Mesendoderm (in vitro differentiated cells): ENCODE data around the gene ADCYAP1R1.
A peak's percentile ranks its signal among the peaks of the same experiment; 100 is the strongest.

ENCODE experiments used
- DNase-seq: peaks from one replicate; pipeline ENCODE4 v3.0.0; 2013
- H2AK5ac ChIP-seq: 2 replicates; pipeline ENCODE4 v1.6.1; 2013; ENCODE audit warnings: low read length, inconsistent platforms
- H2BK120ac ChIP-seq: 2 replicates; pipeline ENCODE4 v1.6.1; 2013; ENCODE audit warnings: low read depth, mild to moderate bottlenecking, low read length, moderate library complexity, mixed read lengths
- H2BK15ac ChIP-seq: replicated peaks from 2 replicates; pipeline ENCODE4 v1.6.1; 2013; ENCODE audit warnings: low read depth, mild to moderate bottlenecking, moderate library complexity
- H2BK5ac ChIP-seq: 2 replicates; pipeline ENCODE4 v1.6.1; 2013; ENCODE audit warnings: low read length, inconsistent platforms
- H3K18ac ChIP-seq: 2 replicates; pipeline ENCODE4 v1.6.1; 2013; ENCODE audit warnings: mild to moderate bottlenecking, low read length, mixed read lengths
- H3K23ac ChIP-seq: one replicate; pipeline ENCODE4 v1.6.1; 2013; ENCODE audit warnings: low read length
- H3K27ac ChIP-seq: 2 replicates; pipeline ENCODE4 v1.5.1; 2013; ENCODE audit warnings: low read depth, mild to moderate bottlenecking, inconsistent platforms, low read length, moderate library complexity
- H3K27me3 ChIP-seq: 2 replicates; pipeline ENCODE4 v1.6.1; 2013; ENCODE audit warnings: low read length, control low read depth, mild to moderate bottlenecking, inconsistent platforms; ENCODE audit not compliant: insufficient read depth, poor library complexity
- H3K36me3 ChIP-seq: 2 replicates; pipeline ENCODE4 v1.6.1; 2013; ENCODE audit warnings: low read length, inconsistent platforms; ENCODE audit not compliant: control insufficient read depth, insufficient read depth
- H3K4ac ChIP-seq: one replicate; pipeline ENCODE4 v1.6.1; 2013; ENCODE audit warnings: low read depth, mild to moderate bottlenecking, low read length, moderate library complexity
- H3K4me1 ChIP-seq: 2 replicates; pipeline ENCODE4 v1.6.1; 2013; ENCODE audit warnings: low read depth, low read length, inconsistent platforms; ENCODE audit not compliant: control insufficient read depth
- H3K4me2 ChIP-seq: 2 replicates; pipeline ENCODE4 v1.6.1; 2013; ENCODE audit warnings: low read length
- H3K4me3 ChIP-seq: 2 replicates; pipeline ENCODE4 v1.5.1; 2013; ENCODE audit warnings: mild to moderate bottlenecking, low read length
- H3K56ac ChIP-seq: one replicate; pipeline ENCODE4 v1.6.1; 2013; ENCODE audit warnings: low read length
- H3K79me1 ChIP-seq: 2 replicates; pipeline ENCODE4 v1.6.1; 2013; ENCODE audit warnings: low read length, inconsistent platforms
- H3K79me2 ChIP-seq: 2 replicates; pipeline ENCODE4 v1.6.1; 2013; ENCODE audit warnings: mild to moderate bottlenecking, low read length; ENCODE audit not compliant: control insufficient read depth, insufficient read depth
- H3K9ac ChIP-seq: 2 replicates; pipeline ENCODE4 v1.6.1; 2013; ENCODE audit warnings: low read length, inconsistent platforms
- H4K5ac ChIP-seq: one replicate; pipeline ENCODE4 v1.6.1; 2013; ENCODE audit warnings: low read length
- H4K8ac ChIP-seq: one replicate; pipeline ENCODE4 v1.6.1; 2013; ENCODE audit warnings: low read depth, mild to moderate bottlenecking, control low read depth, low read length, moderate library complexity
- WGBS: extraction: QIAGEN DNeasy Blood & Tissue Kit; methylation state at CpG from one replicate; pipeline ENCODE4 v1.1.7; 2013; ENCODE audit warnings: low lambda C conversion rate, missing lambda C conversion rate; ENCODE audit not compliant: insufficient coverage; ENCODE audit errors: extremely low coverage; 5-methylcytosine and 5-hydroxymethylcytosine counted together

ADCYAP1R1 gene

GRCh38 chr7:31058122-31058521 lies 6.0 kb downstream of the ADCYAP1R1 start:
- no peak overlapping the region for H2BK5ac ChIP-seq
- H2BK120ac ChIP-seq: no peak overlapping the region
- H3K27me3 ChIP-seq: peaks cover 3% of the 10 kb centered on the region
- DNase-seq: no peak
- no peak overlapping the region for H3K18ac ChIP-seq
- H3K79me1 ChIP-seq: no peaks in the 10 kb centered on the region
- no peak overlapping the region for H3K23ac ChIP-seq
- no peak overlapping the region for H3K4me2 ChIP-seq
- H3K4ac ChIP-seq: no peak overlapping the region
- no peak overlapping the region for H3K4me3 ChIP-seq
- no peaks in the 10 kb centered on the region for H3K36me3 ChIP-seq
- no peaks in the 10 kb centered on the region for H3K4me1 ChIP-seq
- no CpG with 5 or more reads among the region's 7 CpGs for WGBS
- H3K79me2 ChIP-seq: no peaks in the 10 kb centered on the region
- H2BK15ac ChIP-seq: no peak overlapping the region
- no peak overlapping the region for H3K27ac ChIP-seq
- H3K9ac ChIP-seq: no peak overlapping the region
- no peak overlapping the region for H2AK5ac ChIP-seq
- H4K8ac ChIP-seq: no peak overlapping the region
- H4K5ac ChIP-seq: no peak overlapping the region
- no peak overlapping the region for H3K56ac ChIP-seq

- Histone ChIP-seq H2BK15ac (no peak overlapping the region), H3K79me1 (no peaks in the 10 kb centered on the region), H3K18ac (no peak overlapping the region), H3K4me3 (no peak overlapping the region), H4K8ac (no peak overlapping the region), H2AK5ac (no peak overlapping the region), H3K27ac (no peak overlapping the region), H2BK5ac (no peak overlapping the region), H3K9ac (no peak overlapping the region), H3K36me3 (no peaks in the 10 kb centered on the region), H2BK120ac (no peak overlapping the region), H3K4me2 (no peak overlapping the region), H3K79me2 (no peaks in the 10 kb centered on the region), H3K56ac (no peak overlapping the region), H3K4me1 (no peaks in the 10 kb centered on the region), H3K23ac (no peak overlapping the region), H3K4ac (no peak overlapping the region), H4K5ac (no peak overlapping the region), H3K27me3 (no peaks in the 10 kb centered on the region)
- WGBS: no CpG with 5 or more reads among the region's 3 CpGs
- DNase-seq: no peak
Observed at GRCh38 chr7:31058688-31059087, 6.6 kb downstream of the ADCYAP1R1 start.

- H3K79me2 ChIP-seq: no peaks in the 10 kb centered on the region
- no peak overlapping the region for H3K4me2 ChIP-seq
- WGBS: no CpG with 5 or more reads among the region's 8 CpGs
- H4K5ac ChIP-seq: no peak overlapping the region
- H3K56ac ChIP-seq: no peak overlapping the region
- H2BK5ac ChIP-seq: no peak overlapping the region
- no peak overlapping the region for H3K4ac ChIP-seq
- no peak overlapping the region for H3K23ac ChIP-seq
- no peak overlapping the region for H3K27ac ChIP-seq
- no peak overlapping the region for H2BK120ac ChIP-seq
- H3K18ac ChIP-seq: no peak overlapping the region
- no peak overlapping the region for H3K9ac ChIP-seq
- H2BK15ac ChIP-seq: no peak overlapping the region
- no peak overlapping the region for H3K4me3 ChIP-seq
- DNase-seq: peak; percentile 83
- H3K36me3 ChIP-seq: no peaks in the 10 kb centered on the region
- no peaks in the 10 kb centered on the region for H3K79me1 ChIP-seq
- H3K4me1 ChIP-seq: no peaks in the 10 kb centered on the region
- H2AK5ac ChIP-seq: no peak overlapping the region
- no peak overlapping the region for H4K8ac ChIP-seq
- no peaks in the 10 kb centered on the region for H3K27me3 ChIP-seq
Observed at GRCh38 chr7:31059551-31059950, 7.4 kb downstream of the ADCYAP1R1 start.

GRCh38 chr7:31061185-31061584 lies 9.1 kb downstream of the ADCYAP1R1 start:
- no CpG with 5 or more reads among the region's 5 CpGs for WGBS
- Histone ChIP-seq H3K27ac (no peak overlapping the region), H3K18ac (no peak overlapping the region), H3K4me3 (no peak overlapping the region), H3K9ac (no peak overlapping the region), H3K36me3 (no peaks in the 10 kb centered on the region), H3K4ac (no peak overlapping the region), H4K8ac (no peak overlapping the region), H3K79me1 (no peaks in the 10 kb centered on the region), H3K23ac (no peak overlapping the region), H3K27me3 (no peaks in the 10 kb centered on the region), H2BK5ac (no peak overlapping the region), H3K4me1 (no peaks in the 10 kb centered on the region), H2BK120ac (no peak overlapping the region), H3K79me2 (no peaks in the 10 kb centered on the region), H4K5ac (no peak overlapping the region), H3K56ac (no peak overlapping the region), H2BK15ac (no peak overlapping the region), H2AK5ac (no peak overlapping the region), H3K4me2 (no peak overlapping the region)
- peak; percentile 23 for DNase-seq

- WGBS: no CpG with 5 or more reads among the region's 8 CpGs
- Histone ChIP-seq H3K36me3 (no peaks in the 10 kb centered on the region), H2AK5ac (no peak overlapping the region), H3K4me1 (no peaks in the 10 kb centered on the region), H3K56ac (no peak overlapping the region), H3K4ac (no peak overlapping the region), H4K8ac (no peak overlapping the region), H3K4me3 (no peak overlapping the region), H3K27ac (no peak overlapping the region), H3K79me2 (no peaks in the 10 kb centered on the region), H3K79me1 (no peaks in the 10 kb centered on the region), H2BK5ac (no peak overlapping the region), H3K23ac (no peak overlapping the region), H3K27me3 (no peaks in the 10 kb centered on the region), H2BK120ac (no peak overlapping the region), H3K4me2 (no peak overlapping the region), H3K18ac (no peak overlapping the region), H2BK15ac (no peak overlapping the region), H4K5ac (no peak overlapping the region), H3K9ac (no peak overlapping the region)
- no peak for DNase-seq
Observed at GRCh38 chr7:31062746-31063435, 10.8 kb downstream of the ADCYAP1R1 start.

- H3K27me3 ChIP-seq: no peaks in the 10 kb centered on the region
- no peak overlapping the region for H2AK5ac ChIP-seq
Observed at GRCh38 chr7:31065021-31065593, 13.0 kb downstream of the ADCYAP1R1 start.

More at GRCh38 chr7:31065021-31065593, 13.0 kb downstream of the ADCYAP1R1 start:
- Histone ChIP-seq H4K5ac (no peak overlapping the region), H3K4me1 (no peaks in the 10 kb centered on the region), H3K4me2 (no peak overlapping the region), H3K9ac (no peak overlapping the region), H3K27ac (no peak overlapping the region), H3K4me3 (no peak overlapping the region), H3K79me2 (no peaks in the 10 kb centered on the region), H3K79me1 (no peaks in the 10 kb centered on the region), H3K56ac (no peak overlapping the region), H4K8ac (no peak overlapping the region), H2BK5ac (no peak overlapping the region), H3K4ac (no peak overlapping the region), H3K36me3 (no peaks in the 10 kb centered on the region), H2BK15ac (no peak overlapping the region), H3K18ac (no peak overlapping the region), H3K23ac (no peak overlapping the region), H2BK120ac (no peak overlapping the region)
- no CpG with 5 or more reads among the region's 6 CpGs for WGBS
- peak; percentile 64 for DNase-seq
